ENCODE measurements around the gene DYRK2.

GRCh38 chr12:67649570-67650387, 1.2 kb downstream of the DYRK2 start:
- TF ChIP-seq CTCF (IDR thresholded peaks at IDR 0.05) = no peak
- no peak for TF ChIP-seq POLR2A (IDR thresholded peaks at IDR 0.05)
